Stimulated activated CD4-positive, alpha-beta T cell treated with anti-CD3 and anti-CD28 coated beads, Interleukin-1b, Interleukin-23, amount 100 ng/mL, for 4 hours (primary cell): ENCODE results near the gene BPIFB2.
"Not testable (repeated sequence)": the region's sequence is repeated elsewhere in the genome, so short reads cannot be mapped to it uniquely, and the experiment has no call there.

Experiments used
- DNase-seq, 2 donors: peaks; one replicate each; pipeline ENCODE4 v3.0.0-alpha.2; 2020; ENCODE audit warnings: low read depth in 2 of 2

Gene BPIFB2

DNA sequence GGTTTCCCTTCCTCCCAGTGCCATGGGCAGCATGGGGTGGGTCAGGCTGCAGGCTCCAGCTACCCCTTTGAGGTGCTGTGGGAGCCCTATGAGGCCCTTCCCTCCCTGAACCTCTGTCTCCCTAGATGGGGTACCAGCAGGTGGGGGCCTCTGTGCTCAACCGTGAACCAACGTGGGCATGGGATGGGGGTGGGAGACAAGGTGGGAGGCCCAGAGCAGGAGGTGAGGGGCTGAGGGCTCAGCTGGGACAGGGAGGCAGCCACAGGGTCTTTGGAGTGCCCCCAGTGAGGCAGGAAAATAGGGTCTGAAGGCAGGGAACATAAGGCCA is 36.6 kb upstream of the BPIFB2 start:
- DNase-seq = no peak

DNA sequence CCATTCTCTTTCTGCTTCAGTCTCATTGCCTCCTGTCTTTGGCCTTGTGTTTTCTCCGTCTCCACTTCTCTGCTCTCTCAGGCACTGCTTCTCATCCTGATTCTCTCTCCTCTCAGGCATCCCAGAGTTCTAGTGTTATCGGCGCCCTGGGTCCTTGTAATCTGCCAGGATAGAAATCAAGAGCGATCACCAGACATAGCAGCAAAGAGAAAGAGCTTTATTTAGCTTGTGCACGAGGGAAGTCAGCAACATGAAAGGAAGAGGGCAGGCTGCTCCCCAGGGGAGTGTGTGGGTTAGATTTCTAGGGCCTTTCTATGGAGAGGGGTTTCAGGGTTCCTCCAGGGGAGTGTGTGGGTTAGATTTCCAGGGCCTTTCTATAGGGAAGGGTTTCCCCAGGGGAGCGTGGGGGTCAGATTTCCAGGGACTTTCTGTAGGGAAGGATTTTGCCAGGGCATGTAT is 35.8 kb upstream of the BPIFB2 start:
- no peak for DNase-seq

DNA sequence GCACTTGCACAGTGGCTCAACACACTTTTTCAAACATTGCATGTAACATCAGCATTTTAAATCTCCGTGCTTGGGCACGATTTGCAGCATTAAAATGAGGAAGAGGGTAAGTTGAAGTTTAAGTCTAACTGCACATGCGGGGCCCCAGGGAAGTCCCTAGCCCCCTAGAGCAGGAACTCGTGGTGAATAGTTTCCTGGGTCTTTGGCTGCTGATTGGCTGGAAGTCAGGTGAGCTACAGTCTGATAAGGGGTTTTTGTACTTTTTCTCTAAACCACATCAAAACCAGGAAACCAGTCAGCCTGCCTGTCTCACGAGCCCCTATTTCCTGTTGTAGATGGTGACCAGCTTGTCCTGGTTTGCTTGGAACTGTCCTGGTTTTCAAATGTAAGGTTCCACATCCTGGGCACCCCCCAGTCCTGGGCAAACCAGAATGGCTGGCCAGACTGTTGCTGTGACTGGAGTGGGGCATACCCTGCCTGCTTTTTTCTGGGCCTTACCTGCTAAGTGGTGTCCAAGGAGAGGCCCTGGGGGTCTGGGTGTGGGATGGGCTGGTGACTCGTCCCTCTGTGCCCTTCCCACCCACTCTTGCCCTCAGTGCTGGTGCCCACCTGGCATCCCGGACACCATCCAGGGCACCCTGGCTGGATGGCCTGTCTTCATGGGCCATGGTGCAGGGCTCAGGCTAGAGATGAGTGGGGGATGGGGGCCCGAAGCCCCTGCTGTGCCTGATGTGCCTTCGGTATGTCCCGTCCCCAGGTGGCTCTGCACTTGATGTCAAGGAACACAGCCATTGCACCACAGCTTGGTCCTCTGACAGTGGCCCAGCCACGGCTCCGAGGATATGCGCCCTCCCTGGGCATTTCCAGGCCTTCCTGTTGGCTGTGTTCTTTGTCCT is 35.1 kb upstream of the BPIFB2 start:
- peak; percentile 56 to 69 for DNase-seq

DNA sequence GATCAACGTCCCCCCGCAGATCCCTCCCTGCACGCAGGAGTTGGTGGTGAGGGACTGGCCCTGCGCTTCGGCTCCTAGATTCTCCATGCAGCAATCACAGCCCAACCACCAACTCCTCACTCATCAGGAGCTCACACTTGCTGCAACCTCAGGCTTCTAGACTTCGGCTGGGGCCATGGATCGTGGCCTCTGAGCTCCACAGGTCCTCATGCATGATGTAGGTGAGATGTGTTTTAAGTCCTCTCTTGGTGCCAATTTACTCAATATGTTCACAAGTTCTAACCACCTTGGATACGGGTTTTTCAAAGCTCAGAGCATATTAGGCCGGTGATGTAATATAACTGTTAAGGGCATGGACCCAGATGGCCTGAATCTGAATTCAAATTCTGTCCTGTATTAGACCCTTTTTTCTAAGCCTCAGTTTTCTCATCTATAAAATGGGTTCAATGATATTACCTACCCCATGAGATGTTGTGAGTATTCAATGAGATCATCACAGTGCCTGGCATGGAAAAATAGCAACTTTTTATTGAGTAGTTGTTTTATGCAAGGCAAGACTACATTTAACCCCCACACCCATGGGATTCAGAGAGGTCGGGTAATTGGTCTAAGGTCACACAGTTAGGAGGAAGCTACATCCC is 34.3 kb upstream of the BPIFB2 start:
- no peak for DNase-seq

DNA sequence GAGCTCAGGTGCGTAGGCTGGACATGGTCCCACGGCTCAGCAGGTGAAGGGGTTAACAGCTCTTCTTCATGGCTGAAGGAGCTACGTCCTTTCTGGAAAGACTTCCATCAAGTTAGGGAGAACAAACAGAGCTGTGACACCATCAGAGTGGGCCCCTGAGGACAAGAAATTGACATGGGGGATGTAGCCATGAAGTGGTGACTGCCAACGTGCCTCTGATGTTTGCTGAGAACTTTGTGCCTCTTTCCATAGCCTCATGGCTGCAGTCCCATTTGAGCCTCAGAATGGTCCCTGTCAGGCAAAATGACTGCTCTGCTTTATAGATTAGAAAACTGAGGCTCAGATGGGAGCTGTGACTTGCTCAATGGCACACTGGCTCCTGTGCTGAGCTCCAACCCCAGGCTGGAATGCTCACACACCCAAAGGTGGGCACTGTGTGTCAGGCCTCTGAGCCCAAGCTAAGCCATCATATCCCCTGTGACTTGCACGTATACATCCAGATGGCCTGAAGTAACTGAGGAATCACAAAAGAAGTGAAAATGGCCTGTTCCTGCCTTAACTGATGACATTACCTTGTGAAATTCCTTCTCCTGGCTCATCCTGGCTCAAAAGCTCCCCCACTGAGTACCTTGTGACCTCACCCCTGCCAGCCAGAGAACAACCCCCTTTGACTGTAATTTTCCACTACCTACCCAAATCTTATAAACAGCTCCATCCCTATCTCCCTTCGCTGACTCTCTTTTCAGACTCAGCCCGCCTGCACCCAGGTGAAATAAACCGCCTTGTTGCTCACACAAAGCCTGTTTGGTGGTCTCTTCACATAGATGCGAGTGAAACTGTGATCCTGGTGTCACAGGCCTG is 33.1 kb upstream of the BPIFB2 start:
- not testable (repeated sequence) for DNase-seq

DNA sequence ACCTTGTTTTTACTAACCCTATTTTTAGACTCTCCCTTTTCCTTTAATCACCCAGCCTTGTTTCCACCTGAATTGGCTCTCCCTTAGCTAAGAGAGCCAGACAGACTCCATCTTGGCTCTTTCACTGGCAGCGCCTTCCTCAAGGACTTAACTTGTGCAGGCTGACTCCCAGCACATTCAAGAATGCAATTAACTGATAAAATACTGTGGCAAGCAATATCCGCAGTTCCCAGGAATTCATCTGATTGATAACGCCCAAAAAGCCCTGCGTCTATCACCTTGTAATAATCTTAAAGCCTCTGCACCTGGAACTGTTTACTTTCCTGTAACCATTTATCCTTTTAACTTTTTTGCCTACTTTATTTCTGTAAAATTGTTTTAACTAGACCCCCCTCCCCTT is 32.4 kb upstream of the BPIFB2 start:
- not testable (repeated sequence) for DNase-seq

DNA sequence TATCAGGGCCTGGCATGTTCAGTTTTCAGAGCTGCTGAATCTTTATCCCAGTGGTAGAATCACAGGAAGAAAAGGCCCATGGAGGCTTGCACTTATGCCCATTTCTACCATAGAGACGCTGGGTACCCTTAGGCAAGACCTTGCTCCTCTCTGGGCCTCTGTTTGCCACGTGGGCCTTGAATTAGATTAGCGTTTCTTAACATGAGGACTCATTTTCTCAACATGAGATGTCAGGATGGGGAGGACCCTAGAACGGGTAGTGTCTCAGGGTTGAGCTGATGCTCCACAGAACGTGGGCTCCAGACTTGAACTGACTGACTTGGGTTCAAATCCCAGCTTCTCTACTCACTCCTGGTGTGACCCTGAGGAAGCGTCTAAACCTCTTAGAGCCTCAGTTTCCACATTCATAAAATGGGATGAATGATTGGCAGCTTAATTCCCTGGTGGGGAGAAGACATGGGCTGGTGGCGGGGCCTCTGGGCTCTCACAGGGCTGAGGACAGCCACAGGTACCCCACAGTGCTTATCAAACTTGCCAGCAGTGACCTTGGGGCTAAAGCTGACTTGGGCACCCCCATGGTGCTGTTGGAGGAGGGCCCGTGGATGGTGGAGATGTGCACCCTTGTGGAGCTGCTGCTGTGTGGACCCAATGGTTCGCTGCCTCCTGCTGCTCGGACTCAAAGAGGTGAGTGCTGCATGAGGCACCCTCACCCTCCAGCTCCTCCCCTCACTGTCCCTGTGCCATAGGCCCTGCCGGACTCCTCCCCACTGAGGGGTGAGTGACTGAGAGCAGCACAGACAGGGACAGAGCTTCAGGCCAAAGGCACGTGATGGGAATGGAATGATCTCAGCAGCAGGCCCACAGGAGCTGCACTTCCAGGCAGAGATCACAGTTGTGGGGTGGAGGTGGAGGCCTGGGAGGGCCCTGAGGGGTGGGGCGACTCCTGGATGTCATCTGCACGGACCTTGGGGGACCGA is 31.5 kb upstream of the BPIFB2 start:
- DNase-seq = no peak

DNA sequence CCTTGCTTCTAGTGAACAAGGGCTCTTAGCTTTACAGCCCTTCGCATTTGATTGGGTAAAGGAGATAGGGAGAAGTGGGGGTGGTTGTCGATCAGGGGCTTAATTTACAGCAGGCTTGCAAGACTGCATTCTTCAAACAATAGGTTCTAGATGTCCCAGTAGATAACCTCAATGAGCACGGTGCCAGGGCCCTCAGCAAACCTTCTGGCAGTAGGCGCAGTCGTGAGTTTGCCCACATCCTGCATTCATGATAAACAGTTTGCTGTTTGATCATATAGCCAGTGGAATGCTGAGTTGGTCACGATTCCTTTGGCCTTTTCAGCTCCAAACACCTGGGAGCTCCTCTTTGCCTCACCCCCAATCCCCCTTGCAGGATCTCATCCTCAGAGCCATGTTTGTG is 30.8 kb upstream of the BPIFB2 start:
- no peak for DNase-seq

DNA sequence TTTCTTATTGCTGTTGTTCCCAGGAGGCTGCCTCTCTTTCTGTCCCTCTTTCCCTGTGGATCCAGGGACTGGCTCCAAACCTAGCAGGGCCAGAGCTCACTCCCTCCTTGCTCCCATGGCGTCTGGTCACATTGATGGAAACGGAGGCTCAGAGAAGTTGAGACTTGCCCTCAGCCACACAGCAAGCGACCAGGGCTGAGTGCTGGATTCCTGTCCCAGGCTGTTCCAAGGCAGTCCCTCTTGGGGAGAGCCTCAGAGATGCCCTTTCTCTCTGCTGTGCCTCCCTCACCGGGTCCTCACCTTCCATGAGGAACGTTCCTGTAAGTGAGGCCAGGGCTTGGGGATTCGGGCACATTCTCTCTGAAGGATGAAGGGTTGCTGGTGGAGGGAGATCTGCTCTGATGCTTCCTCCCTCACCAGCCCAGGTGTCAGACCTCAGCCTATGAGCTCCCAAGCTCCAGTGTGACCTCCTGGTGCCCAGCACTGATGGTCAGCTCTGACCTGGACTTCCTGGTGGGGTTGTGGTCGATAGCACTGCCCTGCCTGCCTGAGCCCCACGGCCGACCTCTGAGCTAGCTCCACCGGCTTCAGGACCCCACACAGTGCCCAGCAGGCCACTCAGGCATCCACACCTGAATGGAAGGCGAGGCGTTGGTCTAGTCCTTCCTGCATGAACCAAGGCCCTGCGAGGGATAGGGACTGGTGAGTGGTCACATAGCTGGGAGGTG is 30.1 kb upstream of the BPIFB2 start:
- no peak for DNase-seq

DNA sequence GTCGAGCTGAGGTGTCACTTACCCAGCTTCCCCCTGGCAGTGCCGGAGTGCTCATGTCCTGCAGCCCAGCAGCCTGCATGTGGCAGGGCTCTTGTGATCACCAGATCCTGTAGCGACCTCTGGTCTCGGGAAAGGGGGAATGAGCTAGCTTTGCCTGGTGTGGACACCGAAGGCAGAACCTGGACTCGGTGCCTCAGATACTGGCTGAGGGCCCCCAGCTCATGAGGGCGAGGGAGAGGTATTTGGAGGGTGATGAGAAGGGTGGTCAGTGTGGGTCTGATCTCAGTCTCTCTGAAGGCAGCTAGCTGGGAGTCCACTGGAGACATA is 29.5 kb upstream of the BPIFB2 start:
- no peak for DNase-seq

DNA sequence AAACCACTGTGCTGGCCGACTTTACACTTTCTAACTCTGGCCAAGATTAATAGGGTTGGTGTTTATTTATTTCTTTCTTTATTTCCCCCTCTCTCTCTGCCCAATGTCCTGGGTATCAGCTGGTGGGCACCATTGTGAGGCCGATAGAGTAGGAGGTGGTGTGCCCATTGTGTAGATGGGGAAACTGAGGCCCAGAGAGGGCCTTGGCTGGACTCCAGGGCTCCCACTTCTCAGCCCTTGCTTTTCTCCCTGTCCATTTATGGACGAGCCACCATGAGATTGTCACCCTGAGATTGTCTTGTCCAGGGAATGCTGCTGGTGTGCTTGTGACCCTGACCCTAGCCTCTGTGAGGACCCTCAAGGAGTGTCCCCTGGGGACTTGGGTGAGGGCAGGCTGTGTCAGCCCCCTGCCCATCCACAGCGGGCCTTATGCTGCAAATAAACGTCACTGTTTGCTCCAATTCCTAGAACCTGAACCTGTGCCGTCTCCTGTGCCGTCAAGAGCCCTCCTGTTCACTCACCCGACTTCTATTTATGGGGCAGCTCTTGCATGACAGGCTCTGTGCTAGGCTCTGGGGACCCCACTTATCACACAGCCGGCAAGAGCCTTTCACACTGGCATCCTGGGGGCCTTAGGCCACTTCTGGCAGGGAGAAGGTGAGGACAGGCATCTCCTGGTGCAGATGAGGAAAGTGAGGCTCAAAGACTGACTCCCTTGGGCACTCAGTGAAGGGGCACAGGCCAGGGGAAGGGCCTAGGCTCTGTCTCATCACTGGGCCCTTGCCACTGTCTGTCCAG is 28.1 kb upstream of the BPIFB2 start:
- DNase-seq = no peak

DNA sequence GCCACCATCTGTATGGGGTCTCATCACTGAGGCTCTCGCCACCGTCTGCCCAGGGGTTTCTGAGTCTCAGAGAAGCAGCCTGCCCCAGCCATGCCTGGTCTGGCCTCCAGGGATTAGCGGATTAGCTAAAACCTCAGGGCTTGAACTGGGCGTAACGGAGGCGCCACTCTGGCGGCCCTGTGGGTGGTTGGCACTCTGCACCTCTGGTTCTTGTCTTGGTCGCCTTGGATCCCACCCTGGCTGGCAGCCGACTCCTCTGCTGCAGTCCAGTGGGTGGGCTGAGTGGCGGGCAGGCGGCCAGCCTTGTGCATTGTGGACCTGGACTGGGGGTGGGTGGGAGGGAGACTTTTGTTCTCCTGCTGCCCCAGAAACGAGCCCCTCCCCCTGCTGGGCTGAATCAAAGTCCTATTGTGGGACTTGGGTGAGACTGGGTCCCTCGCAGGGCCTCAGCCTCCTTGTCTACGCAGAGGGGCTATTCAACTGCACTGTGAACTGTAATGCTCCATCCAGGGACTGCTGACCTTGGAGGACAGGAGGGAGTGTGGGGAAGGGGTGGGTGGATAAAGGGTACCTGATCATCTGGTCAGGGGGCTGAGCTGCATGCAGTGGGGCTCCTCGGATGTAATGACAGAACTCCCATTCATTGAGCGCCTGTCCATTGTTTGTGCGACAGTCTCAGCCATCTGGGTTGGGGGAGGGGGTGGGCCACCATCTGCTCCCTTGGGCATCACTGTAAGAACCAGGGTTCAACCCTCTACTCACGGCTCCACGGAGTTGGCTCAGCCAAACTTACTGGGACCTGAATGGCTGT is 27.2 kb upstream of the BPIFB2 start:
- DNase-seq = no peak

DNA sequence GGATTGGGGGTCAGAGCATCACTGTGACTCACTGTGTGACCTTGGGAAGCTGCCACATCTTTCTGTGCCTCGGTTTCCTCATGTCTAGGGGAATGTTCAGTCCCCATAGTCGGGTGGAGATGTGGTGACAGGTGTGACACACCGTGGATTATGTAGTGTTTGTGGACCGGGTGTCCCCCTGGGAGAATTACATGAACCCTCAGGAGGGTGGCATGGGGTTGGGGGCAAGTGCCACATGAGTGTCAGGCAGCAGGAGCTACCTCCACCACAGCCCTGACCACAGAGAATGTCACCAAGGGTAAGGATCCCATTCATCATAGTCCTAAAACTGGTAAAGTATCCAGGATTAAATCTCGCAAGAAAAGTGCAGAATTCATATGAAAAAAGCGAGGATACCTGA is 26.5 kb upstream of the BPIFB2 start:
- no peak for DNase-seq

DNA sequence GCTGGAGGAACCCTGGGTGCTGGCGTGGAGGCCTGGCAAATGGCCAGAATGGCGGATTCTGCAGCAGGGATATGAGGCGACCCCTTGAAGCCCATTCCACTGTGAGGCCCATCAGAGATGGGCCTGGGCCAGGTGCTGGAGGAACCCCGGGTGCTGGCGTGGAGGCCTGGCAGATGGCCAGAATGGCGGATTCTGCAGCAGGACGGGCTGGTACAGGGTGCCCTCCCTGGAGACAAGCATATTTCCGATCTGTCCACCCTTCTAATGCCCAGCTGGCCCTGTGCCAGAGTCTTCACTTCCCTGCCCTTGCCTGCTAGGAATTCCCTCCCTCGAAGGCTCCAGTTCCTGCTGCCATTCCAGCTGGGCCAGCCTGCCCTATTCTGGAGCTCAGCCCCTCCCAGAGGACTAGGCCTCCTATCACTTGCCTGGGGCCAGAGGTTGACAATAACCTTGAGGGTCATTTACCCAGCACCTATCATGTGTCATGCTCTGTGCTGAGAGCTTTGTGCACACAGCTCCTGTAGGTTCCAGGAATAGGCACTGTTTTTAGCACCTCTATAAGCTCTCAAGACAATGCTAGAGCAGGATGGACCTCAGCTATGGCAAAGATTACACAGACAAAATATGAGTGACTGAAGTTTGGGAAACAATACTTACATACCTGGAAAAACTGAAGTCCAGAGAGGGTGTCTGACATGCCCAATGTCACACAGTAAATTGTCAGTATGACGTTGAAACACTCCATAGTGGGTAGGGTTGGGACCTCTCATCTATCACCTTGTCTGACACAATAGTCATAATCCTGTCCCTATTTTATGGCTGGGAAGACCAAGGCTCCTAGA is 24.7 kb upstream of the BPIFB2 start:
- DNase-seq = no peak

DNA sequence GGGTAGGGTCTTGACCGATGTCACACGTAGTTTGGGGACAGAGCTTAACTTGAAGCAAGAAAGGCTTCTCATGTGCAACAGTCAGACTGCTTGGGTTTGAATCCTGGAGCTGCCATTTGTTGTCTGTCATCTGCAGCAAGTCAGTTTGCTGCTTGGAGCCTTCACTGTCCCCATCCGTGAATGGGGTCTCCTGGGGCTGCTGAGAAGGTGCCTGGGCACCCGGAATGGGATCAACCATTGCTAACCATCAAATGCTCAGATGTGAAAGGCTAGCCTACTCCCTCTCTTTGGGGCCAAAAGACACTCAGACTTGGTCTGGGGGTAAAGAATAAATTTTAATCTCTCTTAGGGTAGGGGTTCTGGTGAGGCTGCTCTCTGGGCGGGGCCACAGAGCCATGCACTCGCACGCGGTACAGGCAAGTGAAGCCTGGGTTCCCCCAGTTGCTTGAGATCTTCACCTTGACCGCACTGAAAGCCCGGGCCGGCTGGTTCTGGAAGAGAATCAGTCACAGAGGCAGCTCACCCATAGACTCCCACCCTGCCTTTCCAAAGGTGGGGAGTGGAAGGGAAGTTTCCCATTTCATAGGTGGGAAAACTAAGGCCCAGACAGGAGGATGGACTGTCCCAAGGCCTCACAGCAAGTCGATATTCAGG is 23.9 kb upstream of the BPIFB2 start:
- DNase-seq = no peak

DNA sequence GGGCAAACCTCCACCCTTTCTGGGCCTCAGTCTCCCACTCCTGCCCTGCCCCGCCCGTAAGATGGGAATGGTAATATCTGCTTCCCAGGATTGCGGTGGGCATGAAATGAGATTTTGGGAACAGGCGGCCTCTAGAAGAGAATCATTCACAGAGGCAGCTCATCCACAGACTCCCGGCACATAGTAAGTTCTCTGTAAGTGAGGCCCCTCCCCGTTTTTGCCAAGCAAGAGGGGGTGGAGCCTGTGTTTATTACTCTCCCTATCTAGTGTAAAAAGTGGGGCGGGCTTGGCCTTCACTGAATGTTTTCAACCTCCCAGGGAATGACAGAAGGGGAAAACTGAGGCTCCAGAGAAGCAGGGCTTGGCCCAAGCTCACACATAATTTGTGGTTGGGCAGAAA is 23.3 kb upstream of the BPIFB2 start:
- DNase-seq = no peak

DNA sequence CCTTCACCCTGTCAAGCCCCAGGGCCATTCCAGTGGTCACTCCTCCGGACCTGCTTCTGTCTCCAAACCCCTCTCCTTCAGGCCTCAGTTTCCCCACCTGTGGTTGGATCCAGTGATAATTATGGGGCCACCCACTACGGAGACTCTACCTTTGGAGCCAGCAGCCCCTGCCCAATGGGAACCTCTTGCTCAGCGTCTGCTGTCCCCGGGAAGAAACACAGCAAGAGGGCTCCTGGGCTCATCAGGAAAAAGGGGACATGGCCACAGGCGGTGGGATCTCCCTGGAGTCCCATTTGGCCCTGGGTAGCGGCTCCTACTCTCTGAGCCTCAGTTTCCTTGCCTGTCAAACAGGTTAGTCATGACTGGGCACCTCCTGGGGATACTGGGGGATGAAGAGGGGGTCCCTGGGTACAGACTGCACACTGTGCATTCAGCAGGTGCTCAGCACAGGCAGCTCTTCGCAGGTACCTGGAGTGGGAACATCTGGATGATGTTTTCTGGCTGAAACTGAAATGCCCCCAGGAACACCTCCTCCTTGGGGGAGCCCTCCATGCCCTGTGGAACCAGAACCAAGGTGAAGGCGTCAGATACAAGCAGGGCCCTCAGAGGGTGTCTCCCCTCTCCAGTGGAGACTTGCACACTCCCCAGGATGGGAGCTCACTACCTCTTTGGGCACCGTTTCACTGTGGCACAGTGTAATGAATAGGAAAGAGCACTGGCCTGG is 22.7 kb upstream of the BPIFB2 start:
- DNase-seq = no peak
